Stimulated activated CD4-positive, alpha-beta T cell treated with anti-CD3 and anti-CD28 coated beads, Interleukin-4, amount 100 ng/mL, for 24 hours (primary cell): ENCODE measurements around the gene TRIM10.
"Not testable (repeated sequence)": the region's sequence is repeated elsewhere in the genome, so short reads cannot be mapped to it uniquely, and the experiment has no call there.

Experiments used
- DNase-seq: peaks from one replicate; pipeline ENCODE4 v3.0.0-alpha.2; 2020

The TRIM10 gene

DNA sequence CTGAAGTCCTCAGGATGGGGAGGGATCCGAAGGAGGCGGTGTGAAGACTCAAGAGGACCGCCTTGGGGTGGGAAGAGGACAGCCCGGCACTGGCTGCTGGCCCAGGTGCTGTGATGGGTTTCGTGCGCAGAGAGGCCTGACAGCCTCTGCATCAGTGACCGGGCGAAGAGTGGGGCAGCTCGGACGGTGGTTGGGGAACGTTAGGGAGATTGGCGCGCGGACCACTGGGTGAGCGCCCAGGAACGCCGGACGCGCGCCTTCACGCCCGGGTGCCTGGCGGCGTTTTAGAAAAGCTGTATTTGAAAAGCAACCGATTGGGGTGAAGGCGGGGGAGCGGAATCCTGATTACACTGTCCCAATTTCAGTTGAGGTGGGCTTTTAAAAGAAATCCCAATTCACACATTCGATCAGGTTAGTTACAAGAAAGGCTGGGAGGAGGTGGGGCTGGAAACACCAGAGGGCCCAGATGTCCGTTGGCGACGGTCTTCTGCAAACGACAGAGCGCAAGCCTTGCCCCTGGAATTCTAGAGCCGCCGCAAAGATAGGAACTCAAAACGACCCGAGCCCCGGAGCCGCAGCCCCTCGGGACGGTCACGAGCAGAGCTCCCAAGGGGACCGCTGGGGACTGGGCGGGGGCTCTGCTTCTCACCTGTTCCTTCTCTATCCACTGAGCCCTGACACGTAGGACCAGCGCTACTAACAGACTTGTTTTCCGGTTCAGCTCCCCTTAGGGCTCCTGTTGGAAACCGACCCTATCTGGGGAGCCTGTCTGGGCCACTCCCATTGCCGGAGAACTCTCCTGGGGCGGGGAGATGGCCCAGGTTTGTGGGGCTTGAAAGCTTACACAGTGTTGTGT, 33.5 kb downstream of the TRIM10 start:
- DNase-seq = no peak

DNA sequence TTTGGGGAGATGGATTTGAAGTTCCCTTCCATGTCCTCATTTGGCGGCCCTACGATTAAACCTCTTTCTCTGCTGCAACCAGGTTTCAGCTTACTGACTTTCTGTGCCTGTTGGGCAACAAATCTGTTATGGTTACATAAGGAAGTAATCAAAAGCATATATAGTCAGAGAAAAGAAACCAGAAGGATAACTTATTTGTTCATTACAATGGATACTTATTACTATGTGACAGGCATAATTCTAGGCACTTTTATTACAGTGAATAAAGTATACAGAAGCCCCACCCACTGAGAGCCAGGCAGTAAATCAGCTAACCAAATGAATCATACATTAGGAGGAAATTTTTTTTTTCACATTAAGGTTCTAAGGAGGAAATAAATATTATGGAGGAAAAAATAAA, 38.5 kb downstream of the TRIM10 start:
- no peak for DNase-seq

DNA sequence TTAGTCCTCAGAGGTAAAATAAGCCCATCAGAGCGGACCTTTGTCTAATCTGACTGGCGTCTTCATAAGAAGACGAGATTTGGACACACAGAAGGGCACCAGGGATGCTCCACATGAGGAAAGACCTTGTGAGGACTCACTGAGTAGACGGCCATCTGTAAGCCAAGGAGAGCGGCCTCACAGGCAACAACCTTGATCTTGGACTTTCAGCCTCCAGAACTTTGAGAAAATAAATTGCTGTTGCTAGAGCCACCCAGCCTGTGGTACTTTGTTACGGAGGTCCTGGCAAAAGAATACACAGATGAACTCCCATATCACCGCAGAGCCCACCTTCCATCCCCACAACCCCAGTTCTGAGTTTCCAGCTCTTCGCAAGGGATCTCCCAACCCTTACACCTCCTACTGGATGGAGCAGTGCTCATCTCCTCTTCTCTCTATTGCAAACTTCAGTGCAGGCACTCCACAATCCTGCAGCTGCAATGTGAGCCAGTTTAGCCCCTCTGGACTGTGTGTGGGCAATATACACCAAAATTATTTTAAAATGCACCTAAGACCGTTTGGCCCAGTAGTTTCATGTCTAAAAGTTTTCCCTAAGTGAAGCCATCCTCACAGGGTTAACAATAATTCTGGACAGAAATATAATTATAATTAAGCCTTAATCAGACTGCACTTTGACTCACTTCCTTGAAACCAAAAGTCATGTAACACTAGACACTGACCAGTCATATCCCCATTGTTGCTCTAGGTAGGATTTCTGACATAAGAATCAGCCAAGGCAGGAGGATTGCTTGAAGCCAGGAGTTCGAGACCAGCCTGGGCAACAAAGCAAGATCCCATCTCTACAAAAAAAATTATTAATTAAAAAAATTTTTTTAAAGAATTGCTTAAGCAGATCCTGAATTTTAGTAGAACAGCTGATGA, 39.3 kb downstream of the TRIM10 start:
- DNase-seq = no peak

DNA sequence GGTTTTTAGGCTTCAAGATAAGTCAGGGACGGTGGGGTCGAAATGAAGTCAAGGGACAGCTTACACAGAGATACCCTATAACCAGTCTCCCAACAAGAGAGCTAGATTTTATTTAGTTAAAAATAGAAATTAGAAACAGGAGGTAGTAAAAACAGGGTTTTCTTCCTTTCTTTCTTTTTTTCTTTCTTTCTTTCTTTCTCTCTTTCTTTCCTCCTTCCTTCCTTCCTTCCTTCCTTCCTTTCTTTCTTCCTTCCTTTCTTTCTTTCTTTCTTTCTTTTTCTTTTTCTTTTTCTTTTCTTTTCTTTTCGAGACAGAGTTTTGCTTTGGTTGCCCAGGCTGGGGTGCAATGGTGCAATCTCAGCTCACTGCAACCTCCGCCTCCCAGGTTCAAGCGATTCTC, 42.3 kb downstream of the TRIM10 start:
- DNase-seq = not testable (repeated sequence)

DNA sequence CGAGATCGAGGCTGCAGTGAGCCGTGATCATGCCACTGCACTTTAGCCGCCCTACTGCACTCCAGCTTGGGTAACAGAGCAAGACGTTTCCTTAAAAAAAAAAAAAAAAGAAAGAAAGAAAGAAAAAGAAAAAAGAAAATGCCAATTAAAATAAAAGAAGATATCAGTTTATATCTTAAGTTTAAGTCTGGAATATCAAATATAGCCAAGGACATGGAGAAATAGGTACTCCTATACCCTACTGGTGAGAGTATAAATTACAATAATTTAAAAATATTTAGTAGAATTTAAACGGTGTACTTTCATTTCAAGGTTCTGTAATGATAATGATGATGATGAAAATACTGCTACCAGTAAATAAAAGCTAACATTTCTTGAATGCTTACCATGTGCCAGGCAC, 44.3 kb downstream of the TRIM10 start:
- no peak for DNase-seq

DNA sequence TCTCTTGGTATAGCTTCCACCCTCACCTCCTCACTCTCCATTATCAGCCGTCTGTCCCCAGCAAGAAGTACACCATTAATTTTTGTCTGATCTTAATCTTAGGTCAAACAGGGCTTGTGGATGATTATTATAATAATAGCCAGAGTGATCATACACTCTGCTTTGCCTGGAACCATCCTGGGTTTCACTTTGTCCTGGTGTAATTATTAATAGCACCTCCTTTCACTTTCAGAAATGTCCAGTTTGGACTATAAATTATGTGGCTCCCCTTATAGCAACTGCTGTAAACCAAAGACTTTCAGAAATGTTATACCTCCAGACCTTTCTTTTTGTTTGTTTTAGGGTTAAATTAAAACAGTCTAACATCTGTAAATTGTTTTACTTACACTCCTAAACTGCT, 47.2 kb downstream of the TRIM10 start:
- no peak for DNase-seq

DNA sequence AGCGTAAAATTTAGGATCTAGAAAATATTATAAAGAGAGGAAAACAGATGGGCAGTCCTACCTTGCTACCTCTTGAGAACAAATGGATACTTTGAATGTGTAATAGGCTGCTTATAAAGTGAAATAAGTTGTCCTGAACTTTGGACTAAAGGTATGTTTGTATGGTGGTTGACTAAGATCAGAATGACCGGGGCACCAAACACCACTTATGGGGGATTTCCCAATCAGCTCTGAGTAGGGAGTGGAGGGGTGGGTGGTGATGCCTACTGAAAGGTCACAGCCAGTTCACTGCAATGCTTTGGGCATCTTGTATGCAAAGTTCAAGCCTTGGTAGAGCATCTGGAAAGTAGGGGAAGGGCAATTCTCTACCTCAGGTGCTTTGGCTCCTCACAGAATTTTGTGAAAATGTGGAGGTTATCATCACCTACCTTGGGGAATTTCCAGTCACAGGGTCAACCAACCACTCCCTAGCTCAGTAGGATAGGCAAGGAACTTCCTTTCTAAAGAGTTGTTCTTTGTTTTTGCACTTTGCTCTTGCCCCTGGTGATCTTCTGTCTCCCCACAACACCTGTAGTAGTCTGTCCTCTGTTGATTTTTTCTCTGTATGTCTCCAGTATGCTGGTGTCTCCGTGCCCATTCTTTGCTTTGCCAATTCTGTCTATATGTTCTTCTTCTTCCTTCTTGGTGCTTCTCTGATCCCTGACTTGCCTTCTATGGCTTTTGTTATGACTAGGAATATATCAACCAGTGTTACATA, 47.8 kb downstream of the TRIM10 start, which contains the start of gene TRIM31:
Gene TRIM31 (minus strand): TSS at position 88 of the 757 bp plus-strand sequence. CDS start 285 bp downstream, outside the sequence.
- DNase-seq = no peak

DNA sequence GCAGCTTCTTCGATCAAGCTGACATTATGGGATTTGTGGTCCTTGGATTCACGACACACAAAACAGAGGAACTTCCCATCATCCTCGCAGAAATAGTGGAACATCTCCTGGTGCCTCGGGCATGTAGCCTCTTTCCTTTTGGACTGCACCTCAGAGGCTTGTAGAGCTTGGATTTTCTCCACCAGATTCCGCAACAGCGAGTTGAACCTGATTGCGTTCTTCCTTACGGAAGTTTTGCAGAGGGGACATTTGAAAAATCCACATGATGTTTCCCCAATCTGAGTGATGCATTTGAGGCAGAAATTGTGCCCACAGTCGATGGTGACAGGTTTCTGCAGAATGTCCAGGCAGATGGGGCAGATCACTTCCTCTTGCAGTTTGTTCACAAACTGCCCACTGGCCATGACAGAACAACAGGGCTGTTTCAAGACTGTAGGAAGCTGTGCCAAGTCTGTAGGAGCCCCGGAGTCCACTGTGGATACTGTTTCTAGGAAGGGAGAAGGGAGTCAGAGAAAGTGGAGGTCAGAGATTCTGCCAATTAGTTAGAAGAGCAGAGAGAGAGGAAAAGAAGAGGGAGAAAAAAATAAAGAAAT, 48.5 kb downstream of the TRIM10 start:
- DNase-seq = no peak

DNA sequence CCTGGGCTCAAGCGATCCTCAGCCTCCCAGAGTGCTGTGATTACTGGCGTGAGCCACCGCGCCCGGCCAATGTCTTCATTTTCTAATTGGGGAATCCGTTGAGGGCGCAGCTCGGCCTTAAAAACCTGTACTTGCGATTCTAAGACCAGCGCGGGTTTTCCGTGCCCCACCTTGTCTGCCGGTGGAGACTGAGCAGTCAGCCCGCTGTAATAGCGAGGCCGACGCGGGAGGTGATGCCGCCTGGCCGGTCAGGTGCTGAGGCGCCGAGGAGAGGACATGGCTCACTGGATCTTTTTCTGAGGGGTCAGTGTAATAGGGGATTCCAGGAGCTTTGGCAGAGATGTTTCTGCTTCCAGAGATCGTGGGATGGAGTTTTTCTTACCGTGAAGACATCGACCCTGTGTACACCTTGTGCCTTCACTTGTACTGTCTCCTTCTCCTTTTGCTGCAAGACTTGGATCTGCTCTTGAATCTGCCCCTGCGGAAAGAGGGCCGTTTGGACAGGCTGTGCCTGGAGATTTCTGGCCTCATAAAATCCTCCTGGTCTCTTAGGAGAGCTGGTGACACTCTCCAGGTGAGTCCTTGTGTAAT, 49.6 kb downstream of the TRIM10 start:
- no peak for DNase-seq

DNA sequence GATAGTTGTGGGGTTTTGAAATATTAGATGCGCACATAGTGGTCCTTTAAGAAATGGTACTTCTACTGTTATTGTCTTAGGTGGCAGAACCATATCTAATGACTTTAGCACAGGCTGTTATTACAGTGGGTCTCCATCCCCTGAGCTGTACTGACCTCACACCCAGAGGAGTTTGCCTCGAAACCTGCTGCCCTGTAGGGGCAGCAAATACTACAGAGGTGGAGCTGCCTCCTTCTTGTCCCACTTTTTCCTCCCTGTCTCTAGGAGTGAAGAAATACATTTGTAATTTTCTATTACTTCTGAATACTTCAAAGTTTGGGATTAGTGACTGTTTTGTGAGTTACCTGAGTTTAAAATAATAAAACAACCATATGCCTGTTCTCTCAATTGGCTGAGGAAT, 56.4 kb downstream of the TRIM10 start:
- DNase-seq = no peak

DNA sequence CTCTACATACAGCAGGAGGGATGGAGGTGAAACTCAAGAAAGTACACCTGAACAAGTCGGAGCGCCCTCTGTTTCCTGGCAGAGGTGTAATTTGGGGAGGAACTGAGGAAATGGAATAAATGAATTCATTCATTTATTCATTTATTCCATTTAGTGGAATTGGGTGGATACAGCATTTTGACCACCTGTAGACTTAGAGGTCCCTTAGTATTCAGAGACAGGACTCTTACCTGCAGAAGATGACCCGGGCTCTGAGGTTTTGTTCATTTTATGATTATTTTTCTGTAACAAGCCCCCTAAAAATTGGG, 57.2 kb downstream of the TRIM10 start:
- no peak for DNase-seq

DNA sequence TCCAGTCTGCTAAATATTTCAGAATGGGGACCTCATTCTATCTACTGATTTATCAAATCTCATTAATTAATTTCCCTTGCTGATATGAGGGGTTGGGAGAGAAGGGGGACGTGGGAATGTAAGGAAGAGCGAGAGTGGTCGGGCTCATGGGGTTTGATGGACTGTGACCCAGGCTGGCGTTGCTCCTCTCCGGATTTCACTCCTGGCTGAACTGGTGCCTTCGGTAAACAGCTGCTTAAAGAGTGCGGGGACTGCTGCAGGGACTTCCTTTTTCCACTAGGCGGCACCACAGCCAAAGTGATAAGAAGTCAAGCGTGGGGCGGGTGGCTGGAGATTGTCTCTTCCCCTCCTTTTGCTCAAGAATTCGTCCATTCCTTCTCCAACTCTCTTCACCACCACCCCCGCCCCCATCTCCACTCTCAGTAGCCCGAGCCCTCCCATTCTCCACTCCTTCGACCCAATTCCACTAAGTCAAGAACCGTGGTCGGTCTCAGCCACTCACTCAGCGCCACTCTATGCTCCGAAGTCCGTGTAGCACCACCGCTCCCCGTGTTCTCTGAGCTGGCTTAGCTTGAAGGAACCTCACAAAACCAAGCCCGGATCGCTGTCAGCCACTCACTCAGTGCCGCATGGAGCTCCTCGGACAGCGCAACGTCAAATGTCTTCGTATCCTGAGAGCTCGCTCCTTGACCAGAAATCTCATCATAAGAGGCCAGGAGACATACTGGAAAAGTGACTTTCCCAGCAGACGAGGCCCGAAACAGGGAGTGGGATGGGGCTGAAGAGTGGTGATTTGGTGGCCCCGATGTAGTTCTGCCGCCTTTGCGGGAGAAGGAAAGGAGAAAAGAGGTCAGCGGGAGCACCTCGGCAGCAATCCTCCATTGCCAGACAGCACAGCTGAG, 57.8 kb downstream of the TRIM10 start:
- peak; percentile 87 for DNase-seq

DNA sequence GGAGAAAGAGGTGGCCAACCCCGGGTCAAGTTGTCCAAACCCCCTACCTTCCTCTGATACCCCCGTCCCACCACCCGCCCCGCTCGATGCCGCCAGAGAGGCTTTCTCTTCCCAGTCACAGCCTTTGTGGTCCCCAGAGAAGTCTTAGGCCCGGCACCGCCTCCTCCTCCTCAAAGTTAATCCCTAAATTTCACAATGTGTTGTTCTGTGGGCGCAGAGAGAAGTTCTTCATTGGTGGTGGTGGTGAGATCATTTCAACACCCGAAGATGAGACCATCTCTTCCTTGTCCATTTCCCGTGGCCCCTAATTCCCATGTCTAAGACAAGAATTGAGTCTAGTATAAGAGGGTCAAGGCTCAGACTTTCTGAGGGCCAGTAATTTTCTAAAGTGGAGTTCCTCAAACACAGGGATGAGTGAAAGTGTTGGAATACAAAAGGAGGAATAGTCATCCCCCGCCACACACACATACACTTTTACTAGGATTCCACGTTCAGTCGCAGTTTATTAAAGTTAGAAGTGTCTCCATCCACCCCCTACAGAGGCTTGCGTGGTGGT, 58.5 kb downstream of the TRIM10 start:
- peak; percentile 4 for DNase-seq
